ENCODE data around the gene HTT. TPM values are rescaled to one million over a fixed set of nuclear protein-coding genes. Genes with fewer than 3 reads are reported as not detected.

HTT gene
- total RNA-seq, 1 donor from 2014 or later, result 65.2 TPM

DNA sequence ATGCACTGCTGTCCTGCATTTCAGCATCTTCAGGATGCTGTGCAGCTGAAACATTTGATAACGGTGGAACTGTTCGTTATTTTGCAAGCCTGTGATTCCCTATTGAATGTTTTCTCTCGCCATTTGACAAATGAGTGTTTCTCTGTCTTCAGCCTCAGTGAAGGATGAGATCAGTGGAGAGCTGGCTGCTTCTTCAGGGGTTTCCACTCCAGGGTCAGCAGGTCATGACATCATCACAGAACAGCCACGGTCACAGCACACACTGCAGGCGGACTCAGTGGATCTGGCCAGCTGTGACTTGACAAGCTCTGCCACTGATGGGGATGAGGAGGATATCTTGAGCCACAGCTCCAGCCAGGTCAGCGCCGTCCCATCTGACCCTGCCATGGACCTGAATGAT is 52.6 kb downstream of the HTT start:
- TF ChIP-seq EZH2 (IDR thresholded peaks at IDR 0.05; ENCODE audit: insufficient read depth, low read length), result no peak
- TF ChIP-seq, protein P1, sequence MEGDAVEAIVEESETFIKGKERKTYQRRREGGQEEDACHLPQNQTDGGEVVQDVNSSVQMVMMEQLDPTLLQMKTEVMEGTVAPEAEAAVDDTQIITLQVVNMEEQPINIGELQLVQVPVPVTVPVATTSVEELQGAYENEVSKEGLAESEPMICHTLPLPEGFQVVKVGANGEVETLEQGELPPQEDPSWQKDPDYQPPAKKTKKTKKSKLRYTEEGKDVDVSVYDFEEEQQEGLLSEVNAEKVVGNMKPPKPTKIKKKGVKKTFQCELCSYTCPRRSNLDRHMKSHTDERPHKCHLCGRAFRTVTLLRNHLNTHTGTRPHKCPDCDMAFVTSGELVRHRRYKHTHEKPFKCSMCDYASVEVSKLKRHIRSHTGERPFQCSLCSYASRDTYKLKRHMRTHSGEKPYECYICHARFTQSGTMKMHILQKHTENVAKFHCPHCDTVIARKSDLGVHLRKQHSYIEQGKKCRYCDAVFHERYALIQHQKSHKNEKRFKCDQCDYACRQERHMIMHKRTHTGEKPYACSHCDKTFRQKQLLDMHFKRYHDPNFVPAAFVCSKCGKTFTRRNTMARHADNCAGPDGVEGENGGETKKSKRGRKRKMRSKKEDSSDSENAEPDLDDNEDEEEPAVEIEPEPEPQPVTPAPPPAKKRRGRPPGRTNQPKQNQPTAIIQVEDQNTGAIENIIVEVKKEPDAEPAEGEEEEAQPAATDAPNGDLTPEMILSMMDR (IDR thresholded peaks at IDR 0.05; ENCODE audit: insufficient read depth, low read depth, low read length), result no peak
- no peak overlapping the region for H3K9ac ChIP-seq (ENCODE audit: low read length)

DNA sequence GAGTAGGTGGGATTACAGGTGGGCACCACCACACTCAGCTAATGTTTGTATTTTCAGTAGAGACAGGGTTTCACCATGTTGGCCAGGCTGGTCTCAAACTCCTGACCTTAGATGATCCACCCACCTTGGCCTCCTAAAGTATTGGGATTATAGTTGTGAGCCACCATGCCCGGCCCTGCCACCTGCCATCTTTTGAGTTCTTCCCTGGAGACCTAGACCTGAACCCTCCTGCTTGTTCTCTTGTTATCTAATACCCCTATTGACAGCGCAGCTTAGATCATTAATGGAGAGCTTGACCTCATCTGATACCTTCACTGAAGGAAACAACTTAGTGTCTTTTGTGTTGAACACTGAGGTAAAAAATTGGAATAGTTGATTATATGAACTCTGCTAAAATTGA is 53.6 kb downstream of the HTT start:
- H3K9me3 ChIP-seq (ENCODE audit: insufficient read depth, low read depth, low read length), result no peaks in the 10 kb centered on the region
- FAIRE-seq (no peak), DNase-seq (ENCODE audit: low read depth) (no peak)
- H3K4me3 ChIP-seq (ENCODE audit: insufficient read depth, low read depth, low read length), result no peak overlapping the region
- peaks cover 25% of the 10 kb centered on the region for H3K36me3 Mint-ChIP-seq (ENCODE audit: low read depth, unreplicated experiment)
- H3K27ac Mint-ChIP-seq (ENCODE audit: unreplicated experiment), result no peak overlapping the region
- no peak overlapping the region for H3K27ac ChIP-seq (ENCODE audit: low read depth, low read length)
- no peaks in the 10 kb centered on the region for H3K27me3 Mint-ChIP-seq (ENCODE audit: low read depth, unreplicated experiment)
- no peak overlapping the region for H3K9ac ChIP-seq (ENCODE audit: low read length)
- peaks cover 12% of the 10 kb centered on the region for H3K4me1 Mint-ChIP-seq (ENCODE audit: low read depth, unreplicated experiment)
- H3K27me3 ChIP-seq (ENCODE audit: insufficient read depth, low read length), result no peaks in the 10 kb centered on the region
- TF ChIP-seq, protein P1 (IDR thresholded peaks at IDR 0.05; ENCODE audit: insufficient read depth, low read depth, low read length), result no peak
- no peak for TF ChIP-seq EZH2 (IDR thresholded peaks at IDR 0.05; ENCODE audit: insufficient read depth, low read length)
- no peaks in the 10 kb centered on the region for H3K4me1 ChIP-seq (ENCODE audit: insufficient read depth, low read length)
- peaks cover 6% of the 10 kb centered on the region for H4K20me1 ChIP-seq (ENCODE audit: insufficient read depth, low read length)
- H3K79me2 ChIP-seq (ENCODE audit: insufficient read depth, low read length), result no peaks in the 10 kb centered on the region
- no peak overlapping the region for H2AFZ ChIP-seq (ENCODE audit: low read depth, low read length)
- H3K36me3 ChIP-seq (ENCODE audit: insufficient read depth, low read length), result peaks cover 46% of the 10 kb centered on the region
- H3K4me2 ChIP-seq (ENCODE audit: low read length), result no peak overlapping the region
- no peak overlapping the region for H3K4me3 Mint-ChIP-seq (ENCODE audit: unreplicated experiment)
- no peaks in the 10 kb centered on the region for H3K9me3 Mint-ChIP-seq (ENCODE audit: unreplicated experiment)

More for the DNA sequence above, 52.6 kb downstream of the HTT start:
- Histone ChIP-seq H3K79me2 (ENCODE audit: insufficient read depth, low read length) (no peaks in the 10 kb centered on the region), H3K27ac (ENCODE audit: low read depth, low read length) (no peak overlapping the region), H3K4me3 (ENCODE audit: insufficient read depth, low read depth, low read length) (no peak overlapping the region), H3K27me3 (ENCODE audit: insufficient read depth, low read length) (no peaks in the 10 kb centered on the region), H3K4me1 (ENCODE audit: insufficient read depth, low read length) (peaks cover 2% of the 10 kb centered on the region), H2AFZ (ENCODE audit: low read depth, low read length) (no peak overlapping the region), H3K4me2 (ENCODE audit: low read length) (no peak overlapping the region), H3K36me3 (ENCODE audit: insufficient read depth, low read length) (peaks cover 46% of the 10 kb centered on the region), H4K20me1 (ENCODE audit: insufficient read depth, low read length) (peaks cover 6% of the 10 kb centered on the region), H3K9me3 (ENCODE audit: insufficient read depth, low read depth, low read length) (no peaks in the 10 kb centered on the region)
- FAIRE-seq (no peak), DNase-seq (ENCODE audit: low read depth) (no peak)
- H3K27ac Mint-ChIP-seq (ENCODE audit: unreplicated experiment), result no peak overlapping the region
- no peaks in the 10 kb centered on the region for H3K9me3 Mint-ChIP-seq (ENCODE audit: unreplicated experiment)
- no peaks in the 10 kb centered on the region for H3K27me3 Mint-ChIP-seq (ENCODE audit: low read depth, unreplicated experiment)
- peaks cover 19% of the 10 kb centered on the region for H3K4me1 Mint-ChIP-seq (ENCODE audit: low read depth, unreplicated experiment)
- peaks cover 19% of the 10 kb centered on the region for H3K36me3 Mint-ChIP-seq (ENCODE audit: low read depth, unreplicated experiment)
- H3K4me3 Mint-ChIP-seq (ENCODE audit: unreplicated experiment), result no peak overlapping the region

DNA sequence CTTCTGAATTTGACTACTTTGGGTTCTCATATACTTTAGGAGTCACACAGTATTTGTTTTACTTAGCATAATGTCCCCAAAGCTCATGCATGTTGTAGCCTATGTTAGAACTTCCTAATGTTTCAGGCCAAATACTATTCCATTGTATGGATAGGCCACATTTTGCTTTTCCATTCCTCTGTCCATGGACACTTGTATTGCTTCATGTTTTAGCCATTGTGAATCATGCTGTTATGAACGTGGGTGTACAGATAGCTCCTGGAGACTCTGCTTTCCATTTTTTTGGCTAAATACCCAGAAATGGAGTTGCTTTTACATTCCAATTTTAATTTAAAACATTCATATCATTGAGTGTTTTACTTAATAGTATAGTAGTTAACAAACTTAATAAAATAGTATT is 54.5 kb downstream of the HTT start:
- no peaks in the 10 kb centered on the region for H3K27me3 ChIP-seq (ENCODE audit: insufficient read depth, low read length)

More for the DNA sequence above, 54.5 kb downstream of the HTT start:
- DNase-seq (ENCODE audit: low read depth), result peak; percentile 23
- Histone ChIP-seq H3K4me1 (ENCODE audit: insufficient read depth, low read length) (no peaks in the 10 kb centered on the region), H3K9me3 (ENCODE audit: insufficient read depth, low read depth, low read length) (no peaks in the 10 kb centered on the region), H3K79me2 (ENCODE audit: insufficient read depth, low read length) (no peaks in the 10 kb centered on the region), H3K9ac (ENCODE audit: low read length) (no peak overlapping the region), H3K36me3 (ENCODE audit: insufficient read depth, low read length) (peaks cover 48% of the 10 kb centered on the region), H3K4me2 (ENCODE audit: low read length) (no peak overlapping the region), H3K4me3 (ENCODE audit: insufficient read depth, low read depth, low read length) (no peak overlapping the region), H4K20me1 (ENCODE audit: insufficient read depth, low read length) (peaks cover 6% of the 10 kb centered on the region), H2AFZ (ENCODE audit: low read depth, low read length) (no peak overlapping the region), H3K27ac (ENCODE audit: low read depth, low read length) (no peak overlapping the region)
- TF ChIP-seq EZH2 (IDR thresholded peaks at IDR 0.05; ENCODE audit: insufficient read depth, low read length), result no peak
- TF ChIP-seq, protein P1 (IDR thresholded peaks at IDR 0.05; ENCODE audit: insufficient read depth, low read depth, low read length), result no peak
- H3K27ac Mint-ChIP-seq (ENCODE audit: unreplicated experiment), result no peak overlapping the region
- peaks cover 25% of the 10 kb centered on the region for H3K36me3 Mint-ChIP-seq (ENCODE audit: low read depth, unreplicated experiment)
- H3K4me1 Mint-ChIP-seq (ENCODE audit: low read depth, unreplicated experiment), result peaks cover 5% of the 10 kb centered on the region
- H3K27me3 Mint-ChIP-seq (ENCODE audit: low read depth, unreplicated experiment), result no peaks in the 10 kb centered on the region
- H3K4me3 Mint-ChIP-seq (ENCODE audit: unreplicated experiment), result no peak overlapping the region
- no peak for FAIRE-seq
- H3K9me3 Mint-ChIP-seq (ENCODE audit: unreplicated experiment), result no peaks in the 10 kb centered on the region

Measured in astrocyte (in vitro differentiated cells and primary cell).